Testis (tissue), 2 donors: ENCODE data around the gene RHBG.

Experiments
- POLR2A ChIP-seq: fragments of 450-650 bp; IDR thresholded peaks from one replicate; pipeline ENCODE4 v1.6.1; 2017; ENCODE audit warnings: antibody characterized with exemption, mild to moderate bottlenecking, moderate library complexity
- TF ChIP-seq, protein P1 (sequence below), 3 experiments: fragments of 450-650 bp in 2 of 3; fragments of 200-600 bp in 1 of 3; sonication (generic) in 1 of 3; IDR thresholded peaks; one replicate each; pipeline ENCODE4 v1.5.1; 2016 to 2019; ENCODE audit warnings: antibody characterized with exemption in 3 of 3, mild to moderate bottlenecking in 2 of 3, moderate library complexity in 1 of 3

DNA sequence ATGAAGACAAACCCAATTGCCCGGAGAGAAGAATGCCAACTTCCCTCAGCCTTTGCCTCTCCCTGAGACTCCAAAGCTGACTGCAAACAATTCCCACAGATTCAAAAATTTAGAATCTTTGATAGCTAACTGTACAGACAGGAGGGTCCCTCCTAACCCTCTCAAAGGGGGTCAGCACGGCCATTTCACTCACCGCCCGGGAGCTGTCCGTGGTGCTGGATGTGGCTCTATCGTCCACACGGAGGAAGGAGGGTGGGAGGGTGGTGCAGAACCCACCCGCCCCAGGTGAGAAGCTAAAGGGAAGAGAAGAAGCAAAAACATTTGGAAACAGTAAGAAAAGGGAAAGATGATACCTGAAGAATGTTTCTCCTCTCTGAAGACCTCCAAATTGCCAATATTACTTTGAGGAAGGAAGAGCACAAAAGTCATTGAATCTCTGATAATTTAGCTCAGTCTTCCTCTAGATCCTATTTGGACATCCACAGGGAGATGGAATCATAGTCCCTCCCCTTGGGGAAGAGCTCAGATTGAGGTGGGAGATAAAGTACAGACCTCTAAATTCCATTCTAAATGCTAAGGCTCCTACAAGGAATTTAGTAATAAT is 45.6 kb downstream of the RHBG start:
- TF ChIP-seq, protein P1, sequence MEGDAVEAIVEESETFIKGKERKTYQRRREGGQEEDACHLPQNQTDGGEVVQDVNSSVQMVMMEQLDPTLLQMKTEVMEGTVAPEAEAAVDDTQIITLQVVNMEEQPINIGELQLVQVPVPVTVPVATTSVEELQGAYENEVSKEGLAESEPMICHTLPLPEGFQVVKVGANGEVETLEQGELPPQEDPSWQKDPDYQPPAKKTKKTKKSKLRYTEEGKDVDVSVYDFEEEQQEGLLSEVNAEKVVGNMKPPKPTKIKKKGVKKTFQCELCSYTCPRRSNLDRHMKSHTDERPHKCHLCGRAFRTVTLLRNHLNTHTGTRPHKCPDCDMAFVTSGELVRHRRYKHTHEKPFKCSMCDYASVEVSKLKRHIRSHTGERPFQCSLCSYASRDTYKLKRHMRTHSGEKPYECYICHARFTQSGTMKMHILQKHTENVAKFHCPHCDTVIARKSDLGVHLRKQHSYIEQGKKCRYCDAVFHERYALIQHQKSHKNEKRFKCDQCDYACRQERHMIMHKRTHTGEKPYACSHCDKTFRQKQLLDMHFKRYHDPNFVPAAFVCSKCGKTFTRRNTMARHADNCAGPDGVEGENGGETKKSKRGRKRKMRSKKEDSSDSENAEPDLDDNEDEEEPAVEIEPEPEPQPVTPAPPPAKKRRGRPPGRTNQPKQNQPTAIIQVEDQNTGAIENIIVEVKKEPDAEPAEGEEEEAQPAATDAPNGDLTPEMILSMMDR (IDR thresholded peaks at IDR 0.05): no peak
- no peak for TF ChIP-seq POLR2A
